Thyroid gland (tissue), 4 donors: Measurements from ENCODE around the gene OVCA2. TPM values are rescaled to one million over a fixed set of nuclear protein-coding genes. Genes with fewer than 3 reads are reported as not detected.

Source experiments
- DNase-seq, 2 donors: peaks; one replicate each; pipeline ENCODE4 v3.0.0-alpha.2; 2019
- H3K27ac ChIP-seq, 3 donors: fragments of 200-600 bp; sonication (generic); 1 replicate in 2 of 3; 2 replicates in 1 of 3; pipeline ENCODE4 v1.5.1; 2016 to 2019; ENCODE audit warnings: mild to moderate bottlenecking in 1 of 3, moderate library complexity in 1 of 3
- H3K27me3 ChIP-seq: fragments of 200-600 bp; sonication (generic); one replicate; pipeline ENCODE4 v1.5.1; 2019
- H3K36me3 ChIP-seq, 2 donors: fragments of 200-600 bp; sonication (generic); one replicate each; pipeline ENCODE4 v1.5.1; 2016 to 2019
- H3K4me1 ChIP-seq, 2 donors: fragments of 200-600 bp; sonication (generic); one replicate each; pipeline ENCODE4 v1.5.1; 2017 to 2019
- H3K4me3 ChIP-seq, 3 donors: fragments of 200-600 bp; sonication (generic); replicated peaks in 1 of 3; 1 replicate in 2 of 3; 2 replicates in 1 of 3; pipeline ENCODE4 v1.5.1; 2016; ENCODE audit warnings: mild to moderate bottlenecking in 1 of 3
- H3K9me3 ChIP-seq: fragments of 200-600 bp; sonication (generic); one replicate; pipeline ENCODE4 v1.5.1; 2017
- POLR2A ChIP-seq, 2 donors: fragments of 450-650 bp; IDR thresholded peaks; one replicate each; pipeline ENCODE4 v1.6.1; 2017; ENCODE audit warnings: antibody characterized with exemption in 2 of 2, mild to moderate bottlenecking in 2 of 2, moderate library complexity in 1 of 2
- WGBS, 2 donors: methylation state at CpG; one replicate each; pipeline ENCODE4 v1.1.5; 2017; 5-methylcytosine and 5-hydroxymethylcytosine counted together
- intact Hi-C: fragments of 100-400 bp; cut with DNase I; formaldehyde crosslinking; loops from one replicate; pipeline ENCODE4 v1.15.1; 2023
- total RNA-seq, 4 donors: library from RNA; depleted of rRNA; stranded (reverse); fragments of >200 nt; gene quantifications; one replicate each; pipeline ENCODE4 v1.2.3, GENCODE V29; 2016
- TF ChIP-seq, protein P1 (sequence below), 6 experiments: fragments of 200-600 bp in 3 of 6; fragments of 450-650 bp in 3 of 6; sonication (generic) in 3 of 6; IDR thresholded peaks; one replicate each; pipeline ENCODE4 v1.5.1; 2016 to 2019; ENCODE audit warnings: antibody characterized with exemption in 6 of 6, mild to moderate bottlenecking in 2 of 6, inconsistent platforms in 1 of 6, moderate library complexity in 1 of 6

OVCA2 gene
- total RNA-seq, 4 donors from 2014 or later: 37.6 to 54.1 (median 47.3) TPM

DNA sequence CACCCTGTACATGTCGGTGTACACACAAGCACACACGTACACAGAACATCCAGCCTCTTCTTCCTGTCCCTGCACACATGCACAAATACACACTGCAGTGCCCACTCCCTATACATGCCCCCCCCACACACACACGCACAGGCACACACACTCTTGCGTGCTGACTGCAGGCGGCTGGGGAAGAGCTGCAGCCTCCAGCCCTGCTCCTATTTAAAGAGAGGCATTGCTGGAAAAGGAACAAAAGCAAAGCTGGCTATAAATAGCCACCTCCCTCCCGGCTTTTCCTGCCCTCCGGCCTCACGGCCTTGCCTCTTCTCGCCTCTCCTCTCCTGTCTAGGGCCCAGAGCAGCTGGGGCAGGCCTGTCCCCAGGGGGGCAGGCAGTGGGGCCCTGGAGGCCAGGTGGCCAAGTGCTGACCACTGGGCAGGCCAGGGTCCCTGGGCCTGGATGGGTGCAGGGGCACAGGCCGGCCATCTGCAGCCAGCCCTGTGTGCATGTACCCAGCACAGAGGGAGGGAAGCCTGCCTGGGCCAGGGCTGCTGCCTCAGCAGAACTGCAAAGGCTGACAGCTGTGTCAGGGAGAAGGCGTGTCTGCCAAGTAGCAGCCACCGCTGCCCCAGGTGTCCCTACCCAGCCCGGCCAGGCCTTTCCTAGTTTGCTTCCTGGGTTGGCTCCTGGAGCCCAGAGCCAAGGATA, 42.1 kb upstream of the OVCA2 start:
- Histone ChIP-seq H3K9me3 (no peaks in the 10 kb centered on the region), H3K4me3 (no peak overlapping the region), H3K27ac (peak overlapping the region in 2 of 3 donors; percentile 21 to 65), H3K4me1 (peaks cover 5 to 29% of the 10 kb centered on the region in 2 donors), H3K36me3 (no peaks in the 10 kb centered on the region), H3K27me3 (no peaks in the 10 kb centered on the region)
- DNase-seq: peak in 1 of 2 donors; percentile 29
- intact Hi-C loops: no loop called here
- 55 to 68% methylated on average over 12 to 13 of the region's 13 CpGs for WGBS, 2 donors
- TF ChIP-seq POLR2A (IDR thresholded peaks at IDR 0.05): no peak
- TF ChIP-seq, protein P1, sequence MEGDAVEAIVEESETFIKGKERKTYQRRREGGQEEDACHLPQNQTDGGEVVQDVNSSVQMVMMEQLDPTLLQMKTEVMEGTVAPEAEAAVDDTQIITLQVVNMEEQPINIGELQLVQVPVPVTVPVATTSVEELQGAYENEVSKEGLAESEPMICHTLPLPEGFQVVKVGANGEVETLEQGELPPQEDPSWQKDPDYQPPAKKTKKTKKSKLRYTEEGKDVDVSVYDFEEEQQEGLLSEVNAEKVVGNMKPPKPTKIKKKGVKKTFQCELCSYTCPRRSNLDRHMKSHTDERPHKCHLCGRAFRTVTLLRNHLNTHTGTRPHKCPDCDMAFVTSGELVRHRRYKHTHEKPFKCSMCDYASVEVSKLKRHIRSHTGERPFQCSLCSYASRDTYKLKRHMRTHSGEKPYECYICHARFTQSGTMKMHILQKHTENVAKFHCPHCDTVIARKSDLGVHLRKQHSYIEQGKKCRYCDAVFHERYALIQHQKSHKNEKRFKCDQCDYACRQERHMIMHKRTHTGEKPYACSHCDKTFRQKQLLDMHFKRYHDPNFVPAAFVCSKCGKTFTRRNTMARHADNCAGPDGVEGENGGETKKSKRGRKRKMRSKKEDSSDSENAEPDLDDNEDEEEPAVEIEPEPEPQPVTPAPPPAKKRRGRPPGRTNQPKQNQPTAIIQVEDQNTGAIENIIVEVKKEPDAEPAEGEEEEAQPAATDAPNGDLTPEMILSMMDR (IDR thresholded peaks at IDR 0.05): no peak

DNA sequence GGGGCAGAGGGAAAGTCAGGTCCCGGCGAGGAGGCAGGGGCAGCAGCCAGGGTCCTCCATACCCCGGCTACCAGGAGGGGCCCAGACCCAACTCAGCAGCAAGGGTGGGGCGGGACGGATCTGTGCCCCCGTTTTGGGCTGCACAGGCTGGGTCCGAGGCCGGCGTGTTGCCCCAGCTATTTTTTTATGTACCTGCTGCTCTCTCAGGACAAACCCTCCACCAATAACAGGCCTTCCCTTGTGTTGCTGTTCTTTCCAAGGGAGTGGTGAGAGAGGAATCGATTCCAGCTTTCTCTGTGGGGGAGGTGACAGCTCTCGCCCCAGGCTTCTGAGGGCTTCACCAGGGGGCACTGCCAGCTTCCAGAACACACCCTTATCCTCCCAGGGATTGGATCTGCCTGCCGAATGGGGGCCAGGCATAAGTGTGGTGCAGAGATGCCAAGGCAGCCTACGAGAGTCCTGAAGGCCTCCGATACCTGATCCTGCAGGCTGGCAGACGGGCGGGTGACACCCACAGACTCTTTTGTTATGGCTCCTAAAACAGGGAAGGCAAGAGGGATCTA, 39.0 kb upstream of the OVCA2 start:
- Histone ChIP-seq H3K36me3 (no peaks in the 10 kb centered on the region), H3K4me1 (peaks cover 2 to 24% of the 10 kb centered on the region in 2 donors), H3K27me3 (no peaks in the 10 kb centered on the region), H3K4me3 (no peak overlapping the region), H3K27ac (no peak overlapping the region), H3K9me3 (no peaks in the 10 kb centered on the region)
- TF ChIP-seq, protein P1 (IDR thresholded peaks at IDR 0.05): no peak
- TF ChIP-seq POLR2A (IDR thresholded peaks at IDR 0.05): no peak
- intact Hi-C loops: no loop called here
- WGBS, 2 donors: 68 to 72% methylated on average over 11 to 16 of the region's 16 CpGs
- DNase-seq: no peak

DNA sequence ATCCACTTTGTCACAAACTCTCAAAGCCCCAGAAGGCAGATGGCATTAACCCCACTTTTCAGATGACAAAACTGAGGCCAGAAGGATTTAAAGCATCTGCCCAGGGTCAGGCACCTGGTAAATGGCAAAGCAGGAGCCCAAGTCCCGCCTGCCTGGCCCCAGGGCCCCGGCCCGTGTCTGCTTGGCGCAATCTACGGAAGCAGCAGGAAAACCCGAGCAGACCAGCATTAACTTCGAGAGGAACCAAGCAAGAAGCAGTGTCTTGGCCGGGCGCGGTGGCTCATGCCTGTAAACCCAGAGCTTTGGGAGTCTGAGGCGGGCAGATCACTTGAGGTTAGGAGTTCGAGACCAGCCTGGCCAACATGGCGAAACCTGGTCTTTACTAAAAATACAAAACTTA, 38.3 kb upstream of the OVCA2 start:
- 91 to 97% methylated on average over 13 of the region's 13 CpGs for WGBS, 2 donors
- intact Hi-C loops: no loop called here

DNA sequence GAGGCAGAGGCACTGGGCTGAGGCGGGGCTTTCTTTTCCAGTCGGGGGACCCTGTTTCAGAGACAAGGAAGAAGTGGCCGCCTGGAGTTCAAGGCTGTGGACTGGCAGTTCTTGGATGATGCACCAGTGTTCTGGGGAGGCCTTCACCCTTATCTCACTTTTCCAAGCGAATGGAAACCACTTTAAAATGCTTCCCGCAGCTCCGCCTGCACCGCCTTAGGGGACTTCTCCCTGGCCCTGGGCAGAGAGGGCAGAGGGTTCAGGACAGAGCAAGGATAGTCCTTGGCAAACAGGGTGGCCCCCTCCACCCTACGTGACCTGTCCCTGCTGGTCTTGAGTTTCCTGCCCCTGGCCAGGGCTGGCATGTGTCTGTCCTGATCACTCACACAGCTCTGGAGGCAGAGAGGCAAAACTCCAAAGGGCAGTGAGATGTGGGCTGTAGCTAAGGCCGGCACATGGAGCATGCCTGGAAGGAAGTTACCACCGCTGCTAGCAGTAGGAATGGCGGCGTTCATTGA, 37.3 kb upstream of the OVCA2 start:
- Histone ChIP-seq H3K27me3 (no peaks in the 10 kb centered on the region), H3K4me3 (no peak overlapping the region), H3K27ac (no peak overlapping the region), H3K4me1 (peaks cover 0 to 9% of the 10 kb centered on the region in 2 donors), H3K36me3 (no peaks in the 10 kb centered on the region), H3K9me3 (no peaks in the 10 kb centered on the region)
- no peak for DNase-seq
- TF ChIP-seq, protein P1 (IDR thresholded peaks at IDR 0.05): no peak
- no peak for TF ChIP-seq POLR2A (IDR thresholded peaks at IDR 0.05)
- 74 to 83% methylated on average over 12 of the region's 12 CpGs for WGBS, 2 donors
- intact Hi-C loops: no loop called here

More for the DNA sequence above, 38.3 kb upstream of the OVCA2 start:
- H3K27ac ChIP-seq: no peak overlapping the region
- H3K9me3 ChIP-seq: no peaks in the 10 kb centered on the region
- no peaks in the 10 kb centered on the region for H3K36me3 ChIP-seq
- no peak overlapping the region for H3K4me3 ChIP-seq
- H3K4me1 ChIP-seq: peaks cover 0 to 17% of the 10 kb centered on the region in 2 donors
- no peak for DNase-seq
- H3K27me3 ChIP-seq: no peaks in the 10 kb centered on the region
- TF ChIP-seq, protein P1 (IDR thresholded peaks at IDR 0.05): no peak
- no peak for TF ChIP-seq POLR2A (IDR thresholded peaks at IDR 0.05)
